Astrocyte of the hippocampus (primary cell): ENCODE measurements around the gene DIAPH2.

Experiments used
- DNase-seq: peaks from one replicate; pipeline ENCODE4 v3.0.0; 2011; ENCODE audit warnings: low read depth, low spot score

The DIAPH2 gene

GRCh38 chrX:97045470-97045869 is 360.8 kb downstream of the DIAPH2 start:
- DNase-seq = no peak

- no peak for DNase-seq
These were observed 362.2 kb downstream of the DIAPH2 start for GRCh38 chrX:97046867-97047266.

GRCh38 chrX:97050392-97050791 is 365.8 kb downstream of the DIAPH2 start:
- DNase-seq = no peak

- DNase-seq = peak; percentile 8
These were observed 372.8 kb downstream of the DIAPH2 start for GRCh38 chrX:97057349-97057909.

GRCh38 chrX:97060020-97060419 is 375.4 kb downstream of the DIAPH2 start:
- no peak for DNase-seq

GRCh38 chrX:97065066-97065465 is 380.4 kb downstream of the DIAPH2 start:
- no peak for DNase-seq

GRCh38 chrX:97065973-97066372 is 381.3 kb downstream of the DIAPH2 start:
- no peak for DNase-seq

- DNase-seq = no peak
These were observed 381.7 kb downstream of the DIAPH2 start for GRCh38 chrX:97066381-97066780.

GRCh38 chrX:97070346-97070745 is 385.7 kb downstream of the DIAPH2 start:
- DNase-seq = no peak

GRCh38 chrX:97074400-97074799 is 389.8 kb downstream of the DIAPH2 start:
- DNase-seq = no peak

- no peak for DNase-seq
These were observed 404.5 kb downstream of the DIAPH2 start for GRCh38 chrX:97089116-97089515.

GRCh38 chrX:97096385-97096784 is 411.7 kb downstream of the DIAPH2 start:
- DNase-seq = no peak

- no peak for DNase-seq
These were observed 418.3 kb downstream of the DIAPH2 start for GRCh38 chrX:97102938-97103337.

- DNase-seq = no peak
These were observed 425.1 kb downstream of the DIAPH2 start for GRCh38 chrX:97109730-97110129.

GRCh38 chrX:97117572-97117971 is 432.9 kb downstream of the DIAPH2 start:
- no peak for DNase-seq

GRCh38 chrX:97119474-97120109 is 434.9 kb downstream of the DIAPH2 start:
- DNase-seq = no peak

GRCh38 chrX:97123001-97123400 is 438.4 kb downstream of the DIAPH2 start:
- no peak for DNase-seq

- peak; percentile 2 for DNase-seq
These were observed 441.4 kb downstream of the DIAPH2 start for GRCh38 chrX:97126020-97126419.

GRCh38 chrX:97132664-97133415 is 448.2 kb downstream of the DIAPH2 start:
- no peak for DNase-seq

GRCh38 chrX:97145934-97146333 is 461.3 kb downstream of the DIAPH2 start:
- DNase-seq = no peak

- DNase-seq = no peak
These were observed 471.2 kb downstream of the DIAPH2 start for GRCh38 chrX:97155816-97156215.

- no peak for DNase-seq
These were observed 473.6 kb downstream of the DIAPH2 start for GRCh38 chrX:97158269-97158668.
